Subcutaneous adipose tissue (tissue), 4 donors: ENCODE results near the gene RAB40C. TPM values are rescaled to one million over a fixed set of nuclear protein-coding genes. Genes with fewer than 3 reads are reported as not detected.

Source experiments
- CTCF ChIP-seq: fragments of 450-650 bp; IDR thresholded peaks from one replicate; pipeline ENCODE4 v1.5.1; 2016; ENCODE audit warnings: low read depth, mild to moderate bottlenecking, control low read depth, antibody characterized with exemption, moderate library complexity
- total RNA-seq, 4 donors: library from RNA; depleted of rRNA; stranded (reverse); fragments of >200 nt; gene quantifications; one replicate each; pipeline ENCODE4 v1.1.0, GENCODE V29; 2016

RAB40C gene
- total RNA-seq, 4 donors from 2014 or later = 7.7 to 32.2 (median 12.3) TPM

- TF ChIP-seq CTCF = no peak
Observed at GRCh38 chr16:640614-641013, 50.7 kb downstream of the RAB40C start.

DNA sequence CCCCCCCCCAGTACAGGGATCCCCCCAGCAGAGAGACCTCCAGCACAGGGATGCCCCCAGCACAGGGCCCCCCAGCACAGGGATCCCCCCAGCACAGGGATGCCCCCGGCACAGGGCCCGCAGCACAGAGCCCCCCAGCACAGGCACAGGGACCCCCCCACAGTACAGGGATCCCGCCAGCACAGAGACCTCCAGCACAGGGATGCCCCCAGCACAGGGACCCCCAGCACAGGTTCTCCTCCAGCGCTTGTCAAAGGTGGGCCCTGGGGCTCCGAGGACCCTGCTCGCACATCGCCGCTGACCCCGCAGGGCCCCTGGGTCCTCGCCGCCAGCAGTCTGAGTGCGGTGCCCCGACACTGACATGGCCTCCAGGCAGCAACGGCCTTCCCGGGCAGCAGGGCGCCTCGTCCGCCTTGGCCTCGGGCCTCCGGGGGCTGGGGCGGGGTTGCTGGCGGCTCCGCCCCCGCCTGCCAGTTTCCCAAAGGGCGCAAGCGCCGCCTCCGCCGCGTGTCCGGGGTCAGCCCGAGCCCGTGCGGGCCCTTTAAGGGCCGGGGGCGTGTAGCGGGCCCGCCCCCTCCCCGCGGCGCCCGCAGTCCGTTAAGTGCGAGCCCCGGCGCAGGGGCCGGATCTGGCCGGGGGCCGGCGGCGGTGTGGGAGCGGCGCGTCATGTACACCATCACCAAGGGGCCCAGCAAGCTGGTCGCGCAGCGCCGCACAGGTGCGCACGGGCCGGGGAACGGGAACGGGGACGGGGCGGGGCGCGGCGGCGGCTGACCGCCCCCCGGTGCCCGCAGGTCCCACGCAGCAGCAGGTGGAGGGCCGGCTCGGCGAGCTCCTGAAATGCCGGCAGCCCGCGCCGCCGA is 51.7 kb downstream of the RAB40C start, which contains the start of gene MCRIP2:
MCRIP2 (plus strand) TSS at position 503 of the 863 bp plus-strand sequence; CDS start at position 667, 164 bp downstream.
- TF ChIP-seq CTCF = no peak

DNA sequence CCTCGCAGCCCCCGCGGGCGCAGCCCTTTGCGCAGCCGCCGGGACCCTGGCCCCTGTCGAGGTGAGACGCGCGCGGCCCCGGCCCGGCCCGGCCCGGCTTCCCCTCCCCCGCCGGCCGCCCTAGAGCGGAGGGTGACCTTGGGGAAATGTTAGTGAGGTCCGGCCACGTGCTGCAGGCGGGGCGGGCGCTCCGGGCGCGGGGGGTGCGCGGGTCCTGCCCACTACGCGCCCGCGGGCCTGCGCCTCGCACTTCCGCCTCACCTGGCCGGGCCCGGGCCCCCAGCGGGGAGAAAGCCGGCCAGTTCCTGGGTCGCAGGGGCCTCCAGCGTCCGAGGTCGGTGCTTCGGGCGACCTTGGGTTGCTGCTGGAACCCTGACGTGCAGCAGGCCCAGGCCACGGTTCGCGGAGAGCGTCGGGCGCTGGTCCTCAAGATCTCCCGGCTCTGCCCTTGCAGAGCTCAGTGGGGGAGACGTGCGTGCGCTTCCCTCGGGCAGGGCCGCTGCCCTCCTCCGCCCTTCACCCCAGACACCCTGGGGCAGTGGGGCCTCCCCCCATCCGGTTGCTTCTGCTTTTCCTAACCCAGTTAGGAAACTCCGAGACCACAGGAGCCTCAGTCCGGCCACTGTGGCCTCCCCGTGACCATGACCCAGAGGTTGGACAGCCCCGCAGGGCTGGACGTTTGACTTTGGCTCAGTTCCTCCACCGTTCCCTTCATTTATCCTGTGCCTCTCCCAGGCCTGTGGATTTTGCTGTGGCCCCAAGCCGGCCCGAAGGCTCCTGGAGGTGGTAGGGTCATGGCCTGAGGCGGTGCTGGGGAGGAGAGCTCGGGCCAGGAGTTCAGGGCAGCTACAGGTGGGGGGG is 52.6 kb downstream of the RAB40C start:
- no peak for TF ChIP-seq CTCF

- TF ChIP-seq CTCF = no peak
Observed at GRCh38 chr16:643050-643368, 53.1 kb downstream of the RAB40C start.

GRCh38 chr16:644556-644955 is 54.7 kb downstream of the RAB40C start:
- TF ChIP-seq CTCF = no peak

DNA sequence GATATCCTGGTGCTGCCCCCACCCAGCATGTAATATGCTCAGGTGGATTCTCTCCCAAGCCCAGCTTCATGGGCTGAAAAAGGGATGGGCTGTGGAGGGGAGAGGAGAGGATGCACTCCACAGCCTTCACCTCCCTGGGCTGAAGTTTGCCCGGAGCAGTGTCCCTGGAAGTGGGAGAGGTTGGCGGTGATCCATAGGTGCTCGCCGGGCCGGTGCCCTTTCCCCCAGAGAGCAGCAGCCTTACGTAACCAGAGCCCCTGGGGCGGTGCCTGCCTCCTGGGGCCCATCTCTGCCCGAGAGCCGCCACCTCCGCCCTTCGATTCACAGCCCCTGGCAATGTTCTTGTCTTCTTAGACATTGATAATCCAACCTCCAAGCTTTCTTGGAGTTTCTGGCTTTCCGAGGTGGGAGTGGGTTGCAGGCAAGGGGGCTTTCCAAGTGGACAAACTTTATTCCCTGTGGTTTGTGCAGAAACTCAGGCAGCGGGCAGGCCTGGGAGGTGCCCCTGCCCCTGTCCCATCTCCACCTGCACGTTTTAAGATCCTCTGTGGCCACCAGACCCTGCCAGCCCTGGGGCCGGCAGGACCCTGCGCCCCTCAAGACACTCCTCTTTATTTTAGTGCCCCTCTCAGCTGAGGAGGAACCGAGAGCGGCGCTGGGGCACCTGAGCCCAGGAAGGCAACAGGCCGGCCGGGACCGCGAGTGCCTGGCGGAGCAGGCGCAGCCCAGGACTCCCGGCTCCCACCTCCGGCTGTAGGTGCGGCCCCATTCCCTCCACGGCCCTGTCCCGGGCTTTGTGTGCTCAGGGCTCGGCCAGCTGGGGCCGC is 56.2 kb downstream of the RAB40C start:
- TF ChIP-seq CTCF = no peak
